Aorta (tissue), 5 donors: Measurements from ENCODE around the gene XYLT1. TPM values are rescaled to one million over a fixed set of nuclear protein-coding genes. Genes with fewer than 3 reads are reported as not detected.
A peak's percentile ranks its signal among the peaks of the same experiment; 100 is the strongest.

Experiments
- ATAC-seq: fragments of 200-7000 bp; cut with Tn5 transposase; one replicate; pipeline ENCODE4 v1.9.1; 2022; ENCODE audit warnings: moderate library complexity; ENCODE audit not compliant: low FRiP score
- DNase-seq, 2 donors: peaks; one replicate each; pipeline ENCODE4 v3.0.0-alpha.2; 2020
- H3K27ac ChIP-seq, 2 donors: one replicate each; pipeline ENCODE4 v1.5.1; 2013; ENCODE audit warnings: low read length in 2 of 2, mild to moderate bottlenecking in 2 of 2, moderate library complexity in 2 of 2, control low read depth in 1 of 2, inconsistent platforms in 1 of 2, low read depth in 1 of 2
- H3K27me3 ChIP-seq, 2 donors: one replicate each; pipeline ENCODE4 v1.6.1; 2013; ENCODE audit warnings: control low read depth in 1 of 2, low read length in 1 of 2, mild to moderate bottlenecking in 1 of 2, moderate library complexity in 1 of 2; ENCODE audit not compliant: insufficient read depth in 2 of 2, control insufficient read depth in 1 of 2
- H3K36me3 ChIP-seq, 2 donors: one replicate each; pipeline ENCODE4 v1.6.1; 2013; ENCODE audit warnings: control low read depth in 1 of 2, low read length in 1 of 2, mild to moderate bottlenecking in 1 of 2; ENCODE audit not compliant: insufficient read depth in 2 of 2, control insufficient read depth in 1 of 2
- H3K4me1 ChIP-seq, 2 donors: one replicate each; pipeline ENCODE4 v1.6.1; 2013; ENCODE audit warnings: low read length in 2 of 2, control low read depth in 1 of 2, mild to moderate bottlenecking in 1 of 2, moderate library complexity in 1 of 2; ENCODE audit not compliant: insufficient read depth in 2 of 2, control insufficient read depth in 1 of 2
- H3K4me3 ChIP-seq, 2 donors: one replicate each; pipeline ENCODE4 v1.5.1; 2013; ENCODE audit warnings: low read length in 2 of 2, control low read depth in 1 of 2, mild to moderate bottlenecking in 1 of 2
- H3K9me3 ChIP-seq: one replicate; pipeline ENCODE4 v1.6.1; 2013; ENCODE audit warnings: mild to moderate bottlenecking, low read length; ENCODE audit not compliant: control insufficient read depth
- WGBS, 2 donors: extraction: QIAGEN DNeasy Blood & Tissue Kit; methylation state at CpG; one replicate each; pipeline ENCODE4 v1.1.7; 2013; 5-methylcytosine and 5-hydroxymethylcytosine counted together
- intact Hi-C, 2 donors: fragments of 100-400 bp; cut with DNase I; formaldehyde crosslinking; loops; one replicate each; pipeline versions ENCODE4 v1.14.2 to v1.15.0; 2022
- polyA plus RNA-seq, 2 donors: library from polyadenylated mRNA; stranded (reverse); fragments of 200-250 nt; gene quantifications; one replicate each; pipeline ENCODE4 v1.2.3, GENCODE V29; 2013
- total RNA-seq, 2 donors: library from RNA; stranded (reverse); fragmentation: NEBNext Ultra II Directional; extraction: Animal tissue kit (Norgen Biotek cat#: 25700); gene quantifications; one replicate each; pipeline ENCODE4 v1.2.1, GENCODE V29; 2021
- donor health status: healthy with polysubstance abuse.
- donor health status: Bipolar disorder and iron deficiency.
- donor health status: DM: no; HTN: no; CAD: no.
- donor health status: DM: no; HTN: no; CAD: no.
- donor health status: DM: yes; HTN: yes; CAD: no.

Gene XYLT1
- total and polyA plus RNA-seq, 4 donors, result 1.3 to 15.9 (median 8.6) TPM

GRCh38 chr16:17379121-17379571 is 91.6 kb downstream of the XYLT1 start:
- peak; percentile 50 for ATAC-seq
- intact Hi-C loops, result no loop called here
- 11 to 14% methylated on average over 7 of the region's 7 CpGs for WGBS, 2 donors
- peaks cover 4 to 7% of the 10 kb centered on the region in 2 donors for H3K4me1 ChIP-seq
- H3K4me3 ChIP-seq, result no peak overlapping the region
- H3K27ac ChIP-seq, result peak overlapping the region in 1 of 2 donors; percentile 27
- H3K27me3 ChIP-seq, result no peaks in the 10 kb centered on the region
- no peaks in the 10 kb centered on the region for H3K36me3 ChIP-seq
- peak; percentile 69 to 81 for DNase-seq
- no peaks in the 10 kb centered on the region for H3K9me3 ChIP-seq

- H3K27me3 ChIP-seq, result no peaks in the 10 kb centered on the region
- intact Hi-C loops, result no loop called here
- H3K4me1 ChIP-seq, result peaks cover 4 to 7% of the 10 kb centered on the region in 2 donors
- no peak overlapping the region for H3K4me3 ChIP-seq
- H3K27ac ChIP-seq, result peak overlapping the region in 1 of 2 donors; percentile 77
- no peaks in the 10 kb centered on the region for H3K9me3 ChIP-seq
- WGBS, 2 donors, result 10 to 16% methylated on average over 11 of the region's 11 CpGs
- no peaks in the 10 kb centered on the region for H3K36me3 ChIP-seq
- ATAC-seq (peak; percentile 78), DNase-seq (no peak)
These were observed 93.1 kb downstream of the XYLT1 start for GRCh38 chr16:17377360-17378324.

GRCh38 chr16:17375461-17376304 is 95.1 kb downstream of the XYLT1 start:
- Histone ChIP-seq H3K4me3 (no peak overlapping the region), H3K4me1 (peaks cover 4 to 7% of the 10 kb centered on the region in 2 donors), H3K27ac (no peak overlapping the region), H3K36me3 (no peaks in the 10 kb centered on the region), H3K27me3 (no peaks in the 10 kb centered on the region), H3K9me3 (no peaks in the 10 kb centered on the region)
- 56 to 68% methylated on average over 17 of the region's 17 CpGs for whole genome bisulfite sequencing, 2 donors
- no peak for ATAC-seq
- intact Hi-C loops, result no loop called here
- DNase-seq, result no peak

GRCh38 chr16:17374668-17375255 is 96.0 kb downstream of the XYLT1 start:
- no peak overlapping the region for H3K27ac ChIP-seq
- no peak overlapping the region for H3K4me3 ChIP-seq
- peaks cover 4 to 7% of the 10 kb centered on the region in 2 donors for H3K4me1 ChIP-seq

GRCh38 chr16:17373533-17373932 is 97.2 kb downstream of the XYLT1 start:
- Histone ChIP-seq H3K36me3 (no peaks in the 10 kb centered on the region), H3K9me3 (no peaks in the 10 kb centered on the region), H3K4me3 (no peak overlapping the region), H3K27me3 (no peaks in the 10 kb centered on the region), H3K27ac (no peak overlapping the region), H3K4me1 (peaks cover under 1 to 7% of the 10 kb centered on the region in 2 donors)
- DNase-seq, result no peak
- intact Hi-C loops, result no loop called here
- no peak for ATAC-seq
- 93 to 95% methylated on average over 3 of the region's 3 CpGs for WGBS, 2 donors

More at GRCh38 chr16:17374668-17375255, 96.0 kb downstream of the XYLT1 start:
- ATAC-seq, result no peak
- Histone ChIP-seq H3K27me3 (no peaks in the 10 kb centered on the region), H3K36me3 (no peaks in the 10 kb centered on the region), H3K9me3 (no peaks in the 10 kb centered on the region)
- no peak for DNase-seq
- WGBS, 2 donors, result 89% methylated on average over 3 of the region's 3 CpGs
- intact Hi-C loops, result no loop called here

- Histone ChIP-seq H3K4me1 (peaks cover 0 to 3% of the 10 kb centered on the region in 2 donors), H3K27me3 (no peaks in the 10 kb centered on the region), H3K9me3 (no peaks in the 10 kb centered on the region), H3K4me3 (no peak overlapping the region), H3K36me3 (no peaks in the 10 kb centered on the region), H3K27ac (no peak overlapping the region)
- DNase-seq (no peak), ATAC-seq (no peak)
- intact Hi-C loops, result no loop called here
- WGBS, 2 donors, result 78 to 83% methylated on average over 5 of the region's 5 CpGs
These were observed 98.4 kb downstream of the XYLT1 start for GRCh38 chr16:17372386-17372785.

- Histone ChIP-seq H3K4me3 (no peak overlapping the region), H3K36me3 (no peaks in the 10 kb centered on the region), H3K27me3 (no peaks in the 10 kb centered on the region), H3K27ac (no peak overlapping the region), H3K4me1 (no peaks in the 10 kb centered on the region), H3K9me3 (no peaks in the 10 kb centered on the region)
- WGBS, 2 donors, result 88 to 90% methylated on average over 2 of the region's 2 CpGs
- DNase-seq (no peak), ATAC-seq (no peak)
- intact Hi-C loops, result no loop called here
These were observed 99.5 kb downstream of the XYLT1 start for GRCh38 chr16:17371299-17371698.

- Histone ChIP-seq H3K4me1 (no peaks in the 10 kb centered on the region), H3K36me3 (no peaks in the 10 kb centered on the region), H3K9me3 (no peaks in the 10 kb centered on the region), H3K27ac (no peak overlapping the region), H3K4me3 (no peak overlapping the region), H3K27me3 (no peaks in the 10 kb centered on the region)
- ATAC-seq (no peak), DNase-seq (no peak)
- intact Hi-C loops, result no loop called here
- 9 to 27% methylated on average over 4 of the region's 4 CpGs for WGBS, 2 donors
These were observed 100.0 kb downstream of the XYLT1 start for GRCh38 chr16:17370731-17371285.
